Jurkat, Clone E6-1 (cell line): Measurements from ENCODE around the gene NSMF.
A peak's percentile ranks its signal among the peaks of the same experiment; 100 is the strongest.

Experiments
- DNase-seq: peaks from one replicate; pipeline ENCODE4 v3.0.0-alpha.2; 2011; ENCODE audit warnings: low read depth, low spot score
- H3K4me3 ChIP-seq: 2 replicates; pipeline ENCODE4 v1.5.1; 2011; ENCODE audit warnings: mild to moderate bottlenecking, low read length, control low read depth, moderate library complexity

Gene NSMF

GRCh38 chr9:137461663-137462395 is 2.7 kb upstream of the NSMF start:
- H3K4me3 ChIP-seq = peak overlapping the region; percentile 38
- DNase-seq = peak; percentile 86

GRCh38 chr9:137461316-137461662 is 2.2 kb upstream of the NSMF start:
- no peak overlapping the region for H3K4me3 ChIP-seq
- DNase-seq = no peak

- no peak for DNase-seq
- no peak overlapping the region for H3K4me3 ChIP-seq
Measured at GRCh38 chr9:137460363-137461315, 1.5 kb upstream of the NSMF start.

GRCh38 chr9:137459601-137460362 is 648 bp upstream of the NSMF start:
- no peak for DNase-seq
- peak overlapping the region; percentile 37 for H3K4me3 ChIP-seq

- DNase-seq = no peak
Measured at GRCh38 chr9:137458194-137459151, 661 bp downstream of the NSMF start.

GRCh38 chr9:137457406-137458193 is 1.5 kb downstream of the NSMF start:
- no peak for DNase-seq
- no peak overlapping the region for H3K4me3 ChIP-seq

More at GRCh38 chr9:137458194-137459151, 661 bp downstream of the NSMF start:
- no peak overlapping the region for H3K4me3 ChIP-seq

- DNase-seq = no peak
- no peak overlapping the region for H3K4me3 ChIP-seq
Measured at GRCh38 chr9:137456864-137457405, 2.2 kb downstream of the NSMF start.

- H3K4me3 ChIP-seq = no peak overlapping the region
- DNase-seq = no peak
Measured at GRCh38 chr9:137456061-137456863, 2.9 kb downstream of the NSMF start.

GRCh38 chr9:137455359-137455991 is 3.7 kb downstream of the NSMF start:
- H3K4me3 ChIP-seq = no peak overlapping the region
- DNase-seq = no peak

- DNase-seq = no peak
- H3K4me3 ChIP-seq = peak overlapping the region; percentile 37
Measured at GRCh38 chr9:137454597-137455358, 4.4 kb downstream of the NSMF start.

GRCh38 chr9:137454145-137454596 is 5.0 kb downstream of the NSMF start:
- H3K4me3 ChIP-seq = peak overlapping the region; percentile 37
- no peak for DNase-seq

GRCh38 chr9:137453643-137454081 is 5.5 kb downstream of the NSMF start:
- no peak overlapping the region for H3K4me3 ChIP-seq
- peak; percentile 24 for DNase-seq

GRCh38 chr9:137452761-137453642 is 6.1 kb downstream of the NSMF start:
- no peak overlapping the region for H3K4me3 ChIP-seq

GRCh38 chr9:137452006-137452760 is 7.0 kb downstream of the NSMF start:
- no peak for DNase-seq

More at GRCh38 chr9:137452761-137453642, 6.1 kb downstream of the NSMF start:
- no peak for DNase-seq

More at GRCh38 chr9:137452006-137452760, 7.0 kb downstream of the NSMF start:
- no peak overlapping the region for H3K4me3 ChIP-seq
